Measurements from ENCODE around the gene BTN2A1. TPM values are rescaled to one million over a fixed set of nuclear protein-coding genes. Genes with fewer than 3 reads are reported as not detected.

The BTN2A1 gene
- total and polyA plus RNA-seq, 10 of the 15 experiments (the other 5 are each of a cell fraction or from before 2014, with no cell fraction given) = 8.2 to 28.0 (median 15.8) TPM

DNA sequence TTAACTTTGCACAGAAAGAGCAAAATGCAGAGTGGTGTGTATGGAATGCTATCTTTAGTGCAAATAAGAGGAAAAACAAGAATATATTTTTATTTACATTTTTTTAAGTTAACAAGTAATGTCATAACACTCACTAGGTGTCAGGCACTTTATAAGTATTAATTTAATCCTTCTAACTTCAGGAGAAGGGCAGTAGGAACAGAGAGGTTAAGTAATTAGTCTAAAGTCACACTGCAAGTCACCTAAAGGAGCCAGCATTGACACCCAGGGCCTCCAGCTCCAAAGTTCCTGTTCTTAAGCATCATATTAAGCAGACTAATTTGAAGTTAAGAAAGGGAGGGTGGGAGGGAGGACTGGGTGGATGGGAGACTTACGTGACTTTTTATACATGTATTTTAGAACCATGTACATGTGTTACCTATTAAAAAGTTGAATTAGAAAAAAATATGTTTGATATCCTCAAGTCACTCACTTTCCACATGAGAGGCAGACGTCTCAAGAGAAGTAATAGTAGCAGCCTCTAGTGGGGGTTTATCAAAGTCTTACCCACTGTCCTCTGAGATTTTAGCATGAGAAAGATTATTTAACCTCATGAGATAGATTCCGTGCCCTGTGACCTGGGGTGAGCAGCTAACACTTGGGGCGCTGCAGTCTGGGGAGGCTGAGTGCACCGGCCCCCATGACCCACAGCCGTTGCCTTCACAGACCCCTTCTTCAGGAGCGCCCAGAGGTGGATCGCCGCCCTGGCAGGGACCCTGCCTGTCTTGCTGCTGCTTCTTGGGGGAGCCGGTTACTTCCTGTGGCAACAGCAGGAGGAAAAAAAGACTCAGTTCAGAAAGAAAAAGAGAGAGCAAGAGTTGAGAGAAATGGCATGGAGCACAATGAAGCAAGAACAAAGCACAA, 48.7 kb upstream of the BTN2A1 start:
- H3K36me3 ChIP-seq (ENCODE audit: control insufficient read depth in 2 of 2, insufficient read depth in 2 of 2, low read length in 1 of 2) = peaks cover 0 to 13% of the 10 kb centered on the region in 2 experiments; a peak in 2 of 4 replicates
- DNase-seq (ENCODE audit: low read depth, low spot score) (no peak), ATAC-seq (no peak), FAIRE-seq (no peak)
- H3K27ac ChIP-seq (ENCODE audit: control insufficient read depth, insufficient read depth) = no peak overlapping the region
- intact Hi-C loops (cut with micrococcal nuclease; ENCODE audit: unreplicated experiment) = no loop called here
- H2AFZ ChIP-seq (ENCODE audit: control insufficient read depth, low read depth, low read length) = no peak overlapping the region
- no peaks in the 10 kb centered on the region for H3K27me3 ChIP-seq (replicated peaks in 1 of 2; ENCODE audit: control insufficient read depth in 2 of 2, insufficient read depth in 2 of 2, low read length in 1 of 2)
- ChIA-PET POLR2A (no interaction called here), RAD21 (ENCODE audit: unreplicated experiment) (no interaction called here), CTCF (no interaction called here), SMC1A (ENCODE audit: uncharacterized antibody, unreplicated experiment) (interaction anchor here (1.0 kb wide), 1 partner anchor 74 kb away, joined by 5 read pairs; no protein-coding TSS in a partner anchor)
- no peaks in the 10 kb centered on the region for H3K79me2 ChIP-seq (ENCODE audit: control insufficient read depth, insufficient read depth, low read length)
- no TSS peak for BruUV-seq (replicated peaks)
- H3K4me2 ChIP-seq (ENCODE audit: control insufficient read depth, insufficient read depth) = no peak overlapping the region
- WGBS (ENCODE audit: insufficient coverage, insufficient replicate concordance, low lambda C conversion rate, missing lambda C conversion rate) = 93% methylated on average over 10 of the region's 10 CpGs
- no peaks in the 10 kb centered on the region for H3K9me3 ChIP-seq (replicated peaks; ENCODE audit: control insufficient read depth, insufficient read depth, low read length)
- no peak overlapping the region for H3K9ac ChIP-seq (ENCODE audit: control insufficient read depth, insufficient read depth, low read length)
- no peak overlapping the region for H3K4me3 ChIP-seq
- in situ Hi-C loops (cut with MboI) = no loop called here
- H4K20me1 ChIP-seq (ENCODE audit: control insufficient read depth, insufficient read depth) = no peaks in the 10 kb centered on the region
- peaks cover 8% of the 10 kb centered on the region for H3K4me1 ChIP-seq (ENCODE audit: control insufficient read depth, insufficient read depth, low read length)
- TF ChIP-seq CBX5 (IDR thresholded peaks at IDR 0.05; ENCODE audit: low read depth) (no peak), HDAC2 (IDR thresholded peaks at IDR 0.05) (no peak), SMAD1 (IDR thresholded peaks at IDR 0.05; ENCODE audit: low read depth, partially characterized antibody) (no peak), SRF (IDR thresholded peaks at IDR 0.05; ENCODE audit: low read depth in 2 of 2, low read length in 2 of 2) (no peak), ZNF217 (IDR thresholded peaks at IDR 0.05) (no peak), DPF2 (IDR thresholded peaks at IDR 0.05) (no peak), BMI1 (IDR thresholded peaks at IDR 0.05; ENCODE audit: borderline replicate concordance) (no peak), ETV6 (conservative IDR thresholded peaks at IDR 0.05 in 1 of 2, IDR thresholded peaks at IDR 0.05 in 1 of 2; ENCODE audit: borderline replicate concordance in 1 of 2, low read depth in 1 of 2) (no peak), TCF3 (IDR thresholded peaks at IDR 0.05; ENCODE audit: borderline replicate concordance, insufficient read depth, low read depth, low read length) (no peak), NR2F1 (conservative IDR thresholded peaks at IDR 0.05) (no peak), SP1 (IDR thresholded peaks at IDR 0.05; ENCODE audit: low read depth, low read length) (no peak), SMAD5 (IDR thresholded peaks at IDR 0.05; ENCODE audit: low read depth) (no peak), ZNF207 (IDR thresholded peaks at IDR 0.05; ENCODE audit: borderline replicate concordance) (no peak)
- TF ChIP-seq, protein P1, sequence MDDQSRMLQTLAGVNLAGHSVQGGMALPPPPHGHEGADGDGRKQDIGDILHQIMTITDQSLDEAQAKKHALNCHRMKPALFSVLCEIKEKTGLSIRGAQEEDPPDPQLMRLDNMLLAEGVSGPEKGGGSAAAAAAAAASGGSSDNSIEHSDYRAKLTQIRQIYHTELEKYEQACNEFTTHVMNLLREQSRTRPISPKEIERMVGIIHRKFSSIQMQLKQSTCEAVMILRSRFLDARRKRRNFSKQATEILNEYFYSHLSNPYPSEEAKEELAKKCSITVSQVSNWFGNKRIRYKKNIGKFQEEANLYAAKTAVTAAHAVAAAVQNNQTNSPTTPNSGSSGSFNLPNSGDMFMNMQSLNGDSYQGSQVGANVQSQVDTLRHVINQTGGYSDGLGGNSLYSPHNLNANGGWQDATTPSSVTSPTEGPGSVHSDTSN (IDR thresholded peaks at IDR 0.05; ENCODE audit: insufficient replicate concordance, low read depth, low read length) = no peak
- TF ChIP-seq, protein P2, sequence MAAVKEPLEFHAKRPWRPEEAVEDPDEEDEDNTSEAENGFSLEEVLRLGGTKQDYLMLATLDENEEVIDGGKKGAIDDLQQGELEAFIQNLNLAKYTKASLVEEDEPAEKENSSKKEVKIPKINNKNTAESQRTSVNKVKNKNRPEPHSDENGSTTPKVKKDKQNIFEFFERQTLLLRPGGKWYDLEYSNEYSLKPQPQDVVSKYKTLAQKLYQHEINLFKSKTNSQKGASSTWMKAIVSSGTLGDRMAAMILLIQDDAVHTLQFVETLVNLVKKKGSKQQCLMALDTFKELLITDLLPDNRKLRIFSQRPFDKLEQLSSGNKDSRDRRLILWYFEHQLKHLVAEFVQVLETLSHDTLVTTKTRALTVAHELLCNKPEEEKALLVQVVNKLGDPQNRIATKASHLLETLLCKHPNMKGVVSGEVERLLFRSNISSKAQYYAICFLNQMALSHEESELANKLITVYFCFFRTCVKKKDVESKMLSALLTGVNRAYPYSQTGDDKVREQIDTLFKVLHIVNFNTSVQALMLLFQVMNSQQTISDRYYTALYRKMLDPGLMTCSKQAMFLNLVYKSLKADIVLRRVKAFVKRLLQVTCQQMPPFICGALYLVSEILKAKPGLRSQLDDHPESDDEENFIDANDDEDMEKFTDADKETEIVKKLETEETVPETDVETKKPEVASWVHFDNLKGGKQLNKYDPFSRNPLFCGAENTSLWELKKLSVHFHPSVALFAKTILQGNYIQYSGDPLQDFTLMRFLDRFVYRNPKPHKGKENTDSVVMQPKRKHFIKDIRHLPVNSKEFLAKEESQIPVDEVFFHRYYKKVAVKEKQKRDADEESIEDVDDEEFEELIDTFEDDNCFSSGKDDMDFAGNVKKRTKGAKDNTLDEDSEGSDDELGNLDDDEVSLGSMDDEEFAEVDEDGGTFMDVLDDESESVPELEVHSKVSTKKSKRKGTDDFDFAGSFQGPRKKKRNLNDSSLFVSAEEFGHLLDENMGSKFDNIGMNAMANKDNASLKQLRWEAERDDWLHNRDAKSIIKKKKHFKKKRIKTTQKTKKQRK (IDR thresholded peaks at IDR 0.05; ENCODE audit: low read depth, low read length) = no peak
- TF ChIP-seq, protein P3, sequence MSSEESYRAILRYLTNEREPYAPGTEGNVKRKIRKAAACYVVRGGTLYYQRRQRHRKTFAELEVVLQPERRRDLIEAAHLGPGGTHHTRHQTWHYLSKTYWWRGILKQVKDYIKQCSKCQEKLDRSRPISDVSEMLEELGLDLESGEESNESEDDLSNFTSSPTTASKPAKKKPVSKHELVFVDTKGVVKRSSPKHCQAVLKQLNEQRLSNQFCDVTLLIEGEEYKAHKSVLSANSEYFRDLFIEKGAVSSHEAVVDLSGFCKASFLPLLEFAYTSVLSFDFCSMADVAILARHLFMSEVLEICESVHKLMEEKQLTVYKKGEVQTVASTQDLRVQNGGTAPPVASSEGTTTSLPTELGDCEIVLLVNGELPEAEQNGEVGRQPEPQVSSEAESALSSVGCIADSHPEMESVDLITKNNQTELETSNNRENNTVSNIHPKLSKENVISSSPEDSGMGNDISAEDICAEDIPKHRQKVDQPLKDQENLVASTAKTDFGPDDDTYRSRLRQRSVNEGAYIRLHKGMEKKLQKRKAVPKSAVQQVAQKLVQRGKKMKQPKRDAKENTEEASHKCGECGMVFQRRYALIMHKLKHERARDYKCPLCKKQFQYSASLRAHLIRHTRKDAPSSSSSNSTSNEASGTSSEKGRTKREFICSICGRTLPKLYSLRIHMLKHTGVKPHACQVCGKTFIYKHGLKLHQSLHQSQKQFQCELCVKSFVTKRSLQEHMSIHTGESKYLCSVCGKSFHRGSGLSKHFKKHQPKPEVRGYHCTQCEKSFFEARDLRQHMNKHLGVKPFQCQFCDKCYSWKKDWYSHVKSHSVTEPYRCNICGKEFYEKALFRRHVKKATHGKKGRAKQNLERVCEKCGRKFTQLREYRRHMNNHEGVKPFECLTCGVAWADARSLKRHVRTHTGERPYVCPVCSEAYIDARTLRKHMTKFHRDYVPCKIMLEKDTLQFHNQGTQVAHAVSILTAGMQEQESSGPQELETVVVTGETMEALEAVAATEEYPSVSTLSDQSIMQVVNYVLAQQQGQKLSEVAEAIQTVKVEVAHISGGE (CRISPR knock-in tag; IDR thresholded peaks at IDR 0.05) = no peak

Data from GM12878 (cell line).